Suppressor macrophage treated with lipopolysaccharide for 1 hour (primary cell): ENCODE measurements around the gene CLIC2.
"Not testable (repeated sequence)": the region's sequence is repeated elsewhere in the genome, so short reads cannot be mapped to it uniquely, and the experiment has no call there.

ENCODE experiments used
- DNase-seq, 3 donors: peaks; one replicate each; pipeline ENCODE4 v3.0.0-alpha.2; 2020 to 2022

The CLIC2 gene

GRCh38 chrX:155334486-155335336 is at the start of gene CLIC2:
Gene CLIC2, minus strand, starts transcription at chrX:155334614. Its CDS starts 187 bp downstream, at chrX:155334427.
- peak; percentile 71 to 91 (median 83) for DNase-seq

- DNase-seq = not testable (repeated sequence)
Measured at GRCh38 chrX:155382529-155382967, 48.1 kb upstream of the CLIC2 start.

- DNase-seq = not testable (repeated sequence)
Measured at GRCh38 chrX:155381843-155382528, 47.6 kb upstream of the CLIC2 start, which contains the start of gene F8A2. Gene F8A2, plus strand, starts transcription at chrX:155382095. Its CDS starts 20 bp downstream, at chrX:155382115.

GRCh38 chrX:155379802-155380201 is 45.4 kb upstream of the CLIC2 start:
- DNase-seq = not testable (repeated sequence)

GRCh38 chrX:155373777-155374458 is 39.5 kb upstream of the CLIC2 start:
- DNase-seq = not testable (repeated sequence)

- DNase-seq = not testable (repeated sequence)
Measured at GRCh38 chrX:155363712-155364111, 29.3 kb upstream of the CLIC2 start.

- not testable (repeated sequence) for DNase-seq
Measured at GRCh38 chrX:155349448-155349847, 15.0 kb upstream of the CLIC2 start.

- DNase-seq = not testable (repeated sequence)
Measured at GRCh38 chrX:155345689-155346088, 11.3 kb upstream of the CLIC2 start.

- peak in 1 of 3 donors; percentile 32 for DNase-seq
Measured at GRCh38 chrX:155335337-155335712, 911 bp upstream of the CLIC2 start.

GRCh38 chrX:155333544-155334100 is 792 bp downstream of the CLIC2 start:
- peak; percentile 17 to 66 (median 52) for DNase-seq

GRCh38 chrX:155330992-155331391 is 3.4 kb downstream of the CLIC2 start:
- no peak for DNase-seq

GRCh38 chrX:155329293-155329692 is 5.1 kb downstream of the CLIC2 start:
- DNase-seq = no peak

GRCh38 chrX:155326610-155327009 is 7.8 kb downstream of the CLIC2 start:
- no peak for DNase-seq

GRCh38 chrX:155314260-155314659 is 20.2 kb downstream of the CLIC2 start:
- no peak for DNase-seq

GRCh38 chrX:155313766-155314165 is 20.6 kb downstream of the CLIC2 start:
- no peak for DNase-seq

- DNase-seq = no peak
Measured at GRCh38 chrX:155293771-155294170, 40.6 kb downstream of the CLIC2 start.

- no peak for DNase-seq
Measured at GRCh38 chrX:155279873-155280272, 54.5 kb downstream of the CLIC2 start.

- DNase-seq = no peak
Measured at GRCh38 chrX:155270969-155271368, 63.4 kb downstream of the CLIC2 start.

- not testable (repeated sequence) for DNase-seq
Measured at GRCh38 chrX:155267995-155268394, 66.4 kb downstream of the CLIC2 start.

GRCh38 chrX:155266439-155266838 is 68.0 kb downstream of the CLIC2 start:
- DNase-seq = no peak

GRCh38 chrX:155263854-155264628 is 70.4 kb downstream of the CLIC2 start, which contains the start of gene RAB39B:
Gene RAB39B, minus strand, starts transcription at chrX:155264491. Its CDS starts 203 bp downstream, at chrX:155264288.
- peak; percentile 68 to 75 (median 69) for DNase-seq
